ENCODE data around the gene CEP89.
"Not testable (repeated sequence)": the region's sequence is repeated elsewhere in the genome, so short reads cannot be mapped to it uniquely, and the experiment has no call there.

The CEP89 gene

DNA sequence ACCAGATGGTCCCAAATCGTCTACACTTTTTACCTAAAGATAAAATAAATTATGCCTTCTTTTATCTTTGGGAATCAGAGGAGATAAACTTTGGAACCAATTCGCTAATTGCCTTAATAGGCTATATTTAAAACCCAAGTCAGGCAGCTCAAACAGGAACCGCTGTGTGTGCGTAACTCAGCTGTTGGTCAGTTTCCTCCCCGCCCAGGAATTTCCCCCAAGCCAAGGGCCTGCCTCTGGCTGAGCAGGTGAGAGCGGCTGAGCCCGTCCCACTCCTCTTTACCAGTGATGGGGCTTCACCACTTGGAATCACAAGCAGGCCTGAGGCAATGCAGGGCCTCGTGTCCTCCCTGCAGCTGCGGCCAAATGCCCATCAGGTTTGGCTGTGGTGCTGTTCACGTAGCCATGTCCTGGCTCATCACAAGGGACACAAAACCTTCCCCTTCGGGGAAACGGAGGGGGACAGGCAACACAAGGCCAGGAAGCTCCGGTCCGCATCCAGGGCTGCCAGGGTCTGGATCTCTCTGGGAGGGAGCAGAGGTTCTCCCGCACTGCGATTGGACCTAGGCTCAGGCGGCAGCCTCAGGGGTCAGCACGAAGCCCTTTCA, 101.7 kb downstream of the CEP89 start:
- Histone ChIP-seq H2AFZ (ENCODE audit: low read depth, low read length) (no peak overlapping the region), H3K27me3 (ENCODE audit: insufficient read depth, low read length, poor library complexity) (no peaks in the 10 kb centered on the region), H3K4me3 (ENCODE audit: low read depth in 1 of 2, low read length in 2 of 2) (no peak overlapping the region), H3K4me1 (ENCODE audit: insufficient read depth, low read length) (no peaks in the 10 kb centered on the region), H3K27ac (ENCODE audit: low read length) (no peak overlapping the region), H4K20me1 (ENCODE audit: insufficient read depth, low read length) (no peaks in the 10 kb centered on the region), H3K79me2 (ENCODE audit: insufficient read depth, low read length) (no peaks in the 10 kb centered on the region), H3K9me3 (ENCODE audit: insufficient read depth, low read length, severe bottlenecking) (no peaks in the 10 kb centered on the region), H3K9ac (ENCODE audit: low read depth, low read length) (no peak overlapping the region), H3K4me2 (ENCODE audit: insufficient read depth, low read length) (no peak overlapping the region), H3K36me3 (ENCODE audit: insufficient read depth, low read length) (no peaks in the 10 kb centered on the region)
- ATAC-seq (ENCODE audit: insufficient read depth, low read depth) (no peak), DNase-seq (no peak)
- no peak for TF ChIP-seq EZH2 (IDR thresholded peaks at IDR 0.05; ENCODE audit: borderline replicate concordance, low read depth, low read length, severe bottlenecking)
- TF ChIP-seq, protein P1, sequence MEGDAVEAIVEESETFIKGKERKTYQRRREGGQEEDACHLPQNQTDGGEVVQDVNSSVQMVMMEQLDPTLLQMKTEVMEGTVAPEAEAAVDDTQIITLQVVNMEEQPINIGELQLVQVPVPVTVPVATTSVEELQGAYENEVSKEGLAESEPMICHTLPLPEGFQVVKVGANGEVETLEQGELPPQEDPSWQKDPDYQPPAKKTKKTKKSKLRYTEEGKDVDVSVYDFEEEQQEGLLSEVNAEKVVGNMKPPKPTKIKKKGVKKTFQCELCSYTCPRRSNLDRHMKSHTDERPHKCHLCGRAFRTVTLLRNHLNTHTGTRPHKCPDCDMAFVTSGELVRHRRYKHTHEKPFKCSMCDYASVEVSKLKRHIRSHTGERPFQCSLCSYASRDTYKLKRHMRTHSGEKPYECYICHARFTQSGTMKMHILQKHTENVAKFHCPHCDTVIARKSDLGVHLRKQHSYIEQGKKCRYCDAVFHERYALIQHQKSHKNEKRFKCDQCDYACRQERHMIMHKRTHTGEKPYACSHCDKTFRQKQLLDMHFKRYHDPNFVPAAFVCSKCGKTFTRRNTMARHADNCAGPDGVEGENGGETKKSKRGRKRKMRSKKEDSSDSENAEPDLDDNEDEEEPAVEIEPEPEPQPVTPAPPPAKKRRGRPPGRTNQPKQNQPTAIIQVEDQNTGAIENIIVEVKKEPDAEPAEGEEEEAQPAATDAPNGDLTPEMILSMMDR (IDR thresholded peaks at IDR 0.05; ENCODE audit: borderline replicate concordance, extremely low read depth, low read length, poor library complexity, severe bottlenecking) = no peak

DNA sequence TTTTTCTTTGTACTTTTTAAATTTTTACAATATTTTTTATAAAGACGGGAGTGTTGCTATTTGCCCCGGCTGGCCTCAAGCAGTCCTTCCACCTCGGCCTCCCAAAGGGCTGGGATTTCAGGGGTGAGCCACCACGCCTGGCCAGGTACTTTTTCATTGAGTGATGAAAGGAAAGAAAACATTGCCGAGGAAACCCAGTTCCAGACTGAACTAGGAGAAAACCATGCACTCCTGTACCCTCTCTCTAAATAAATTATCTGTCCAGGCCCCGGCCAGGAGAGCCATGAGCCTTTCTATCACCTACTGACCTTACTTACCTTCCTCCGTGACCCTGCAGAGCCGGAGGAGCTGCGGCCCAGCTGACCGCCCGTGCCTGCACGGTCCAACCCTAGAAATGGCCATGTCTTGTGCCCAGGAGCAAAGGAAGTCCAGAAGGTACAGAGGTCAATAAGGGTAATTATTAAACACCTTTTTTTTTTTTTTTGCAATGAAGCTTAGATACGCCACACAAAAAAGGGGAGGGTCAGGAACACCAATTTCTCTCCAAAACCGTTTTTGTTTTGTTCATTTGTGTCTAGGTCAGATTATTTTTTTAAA, 102.3 kb downstream of the CEP89 start, which contains the start of gene SLC7A9:
Gene SLC7A9 (minus strand): TSS at position 399 of the 597 bp plus-strand sequence. CDS start 1,233 bp downstream, outside the sequence.
- Histone ChIP-seq H3K4me2 (ENCODE audit: insufficient read depth, low read length) (no peak within 1 kb of the TSS), H4K20me1 (ENCODE audit: insufficient read depth, low read length) (no peaks in the 10 kb centered on the region), H3K9ac (ENCODE audit: low read depth, low read length) (no peak within 1 kb of the TSS), H3K79me2 (ENCODE audit: insufficient read depth, low read length) (no peaks in the 10 kb centered on the region), H2AFZ (ENCODE audit: low read depth, low read length) (no peak within 1 kb of the TSS), H3K9me3 (ENCODE audit: insufficient read depth, low read length, severe bottlenecking) (no peaks in the 10 kb centered on the region), H3K36me3 (ENCODE audit: insufficient read depth, low read length) (no peaks in the 10 kb centered on the region), H3K4me3 (ENCODE audit: low read depth in 1 of 2, low read length in 2 of 2) (no peak within 1 kb of the TSS), H3K4me1 (ENCODE audit: insufficient read depth, low read length) (no peaks in the 10 kb centered on the region), H3K27ac (ENCODE audit: low read length) (no peak within 1 kb of the TSS), H3K27me3 (ENCODE audit: insufficient read depth, low read length, poor library complexity) (no peaks in the 10 kb centered on the region)
- no peak for DNase-seq
- ATAC-seq (ENCODE audit: insufficient read depth, low read depth) = no peak
- no peak for TF ChIP-seq EZH2 (IDR thresholded peaks at IDR 0.05; ENCODE audit: borderline replicate concordance, low read depth, low read length, severe bottlenecking)
- TF ChIP-seq, protein P1 (IDR thresholded peaks at IDR 0.05; ENCODE audit: borderline replicate concordance, extremely low read depth, low read length, poor library complexity, severe bottlenecking) = no peak

DNA sequence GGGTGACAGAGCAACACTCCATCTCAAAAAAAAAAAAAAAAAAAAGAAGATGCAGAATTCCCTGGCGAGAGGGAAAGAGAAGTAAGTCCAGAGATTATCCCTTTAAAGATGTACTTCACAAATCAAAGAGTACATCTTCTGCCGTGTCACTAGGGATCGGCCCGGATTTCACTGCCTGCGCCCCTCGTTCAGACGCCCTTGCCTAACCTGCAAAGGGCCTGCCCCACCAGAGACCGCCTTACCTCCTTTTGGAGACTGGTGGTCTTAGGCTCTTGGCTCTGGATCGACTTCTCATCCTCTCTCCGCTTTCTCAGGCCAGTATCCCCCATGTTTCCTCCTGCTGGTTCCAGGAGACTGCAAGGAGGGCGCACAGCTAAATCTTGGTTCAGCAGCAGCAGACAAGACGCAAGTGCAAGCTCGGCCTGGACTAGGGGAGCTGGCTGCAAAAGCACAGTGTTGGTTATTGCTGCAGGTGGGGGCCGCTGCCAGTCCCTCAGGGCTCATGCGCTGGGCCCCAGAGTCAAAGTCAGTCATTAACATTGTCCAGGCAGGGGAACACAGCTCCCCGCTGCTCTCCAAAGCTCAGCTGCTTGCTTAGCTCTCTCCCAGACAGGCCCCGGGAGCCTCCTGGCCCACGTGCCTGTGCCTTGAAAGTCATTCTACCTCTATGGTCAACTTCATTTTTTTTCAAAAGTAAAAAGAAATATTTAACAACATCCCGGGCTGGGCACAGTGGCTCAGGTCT, 103.4 kb downstream of the CEP89 start:
- H3K4me2 ChIP-seq (ENCODE audit: insufficient read depth, low read length) = no peak overlapping the region
- TF ChIP-seq, protein P1 (IDR thresholded peaks at IDR 0.05; ENCODE audit: borderline replicate concordance, extremely low read depth, low read length, poor library complexity, severe bottlenecking) = no peak
- TF ChIP-seq EZH2 (IDR thresholded peaks at IDR 0.05; ENCODE audit: borderline replicate concordance, low read depth, low read length, severe bottlenecking) = no peak
- ATAC-seq (ENCODE audit: insufficient read depth, low read depth) (no peak), DNase-seq (no peak)
- no peaks in the 10 kb centered on the region for H3K27me3 ChIP-seq (ENCODE audit: insufficient read depth, low read length, poor library complexity)
- no peaks in the 10 kb centered on the region for H3K9me3 ChIP-seq (ENCODE audit: insufficient read depth, low read length, severe bottlenecking)
- no peaks in the 10 kb centered on the region for H3K4me1 ChIP-seq (ENCODE audit: insufficient read depth, low read length)
- no peak overlapping the region for H3K27ac ChIP-seq (ENCODE audit: low read length)
- no peak overlapping the region for H3K9ac ChIP-seq (ENCODE audit: low read depth, low read length)
- H2AFZ ChIP-seq (ENCODE audit: low read depth, low read length) = no peak overlapping the region
- H3K36me3 ChIP-seq (ENCODE audit: insufficient read depth, low read length) = no peaks in the 10 kb centered on the region
- H4K20me1 ChIP-seq (ENCODE audit: insufficient read depth, low read length) = no peaks in the 10 kb centered on the region
- H3K4me3 ChIP-seq (ENCODE audit: low read depth in 1 of 2, low read length in 2 of 2) = no peak overlapping the region
- no peaks in the 10 kb centered on the region for H3K79me2 ChIP-seq (ENCODE audit: insufficient read depth, low read length)

DNA sequence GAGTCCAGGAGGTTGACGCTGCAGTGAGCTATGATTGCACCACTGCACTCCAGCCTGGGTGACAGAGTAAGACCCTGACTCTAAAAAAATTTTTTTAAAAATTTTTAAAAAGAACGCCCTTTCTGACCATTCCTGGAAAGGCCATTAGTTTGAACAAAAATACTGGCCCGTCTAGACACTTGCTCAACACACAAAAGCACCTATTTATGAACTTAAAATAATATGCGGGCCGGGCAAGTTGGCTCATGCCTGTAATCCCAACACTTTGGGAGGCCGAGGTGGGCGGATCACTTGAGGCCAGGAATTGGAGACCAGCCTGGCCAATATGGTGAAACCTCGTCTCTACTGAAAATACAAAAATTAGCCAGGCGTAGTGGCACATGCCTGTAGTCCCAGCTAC, 104.3 kb downstream of the CEP89 start:
- not testable (repeated sequence) for H2AFZ ChIP-seq (ENCODE audit: low read depth, low read length); H3K9me3 ChIP-seq (ENCODE audit: insufficient read depth, low read length, severe bottlenecking); H3K27me3 ChIP-seq (ENCODE audit: insufficient read depth, low read length, poor library complexity); ATAC-seq (ENCODE audit: insufficient read depth, low read depth); H3K4me2 ChIP-seq (ENCODE audit: insufficient read depth, low read length); H3K4me1 ChIP-seq (ENCODE audit: insufficient read depth, low read length); H3K27ac ChIP-seq (ENCODE audit: low read length); H3K79me2 ChIP-seq (ENCODE audit: insufficient read depth, low read length); H3K9ac ChIP-seq (ENCODE audit: low read depth, low read length); H3K36me3 ChIP-seq (ENCODE audit: insufficient read depth, low read length); H3K4me3 ChIP-seq (ENCODE audit: low read depth in 1 of 2, low read length in 2 of 2); H4K20me1 ChIP-seq (ENCODE audit: insufficient read depth, low read length); DNase-seq

Measured in DND-41 (cell line).